ENCODE measurements around the gene SOWAHA. TPM values are rescaled to one million over a fixed set of nuclear protein-coding genes. Genes with fewer than 3 reads are reported as not detected.

SOWAHA gene
- polyA plus RNA-seq, 1 donor from 2014 or later: 23.4 TPM

GRCh38 chr5:132785365-132785764 lies 27.7 kb upstream of the SOWAHA start:
- H3K4me2 ChIP-seq (ENCODE audit: low read length): no peak overlapping the region
- no peaks in the 10 kb centered on the region for H3K36me3 ChIP-seq (ENCODE audit: insufficient read depth, low read length)
- H3K27me3 ChIP-seq (ENCODE audit: insufficient read depth, low read depth, low read length): no peaks in the 10 kb centered on the region
- no peaks in the 10 kb centered on the region for H3F3A ChIP-seq (ENCODE audit: insufficient read depth, low read length, poor library complexity, severe bottlenecking)
- no peaks in the 10 kb centered on the region for H3K79me2 ChIP-seq (replicated peaks; ENCODE audit: insufficient read depth, low read length)
- H2AFZ ChIP-seq (ENCODE audit: low read depth, low read length): no peak overlapping the region
- no peak overlapping the region for H3K4me3 ChIP-seq (ENCODE audit: low read length)
- no peak overlapping the region for H3K9ac ChIP-seq (ENCODE audit: low read length)
- H3K9me3 ChIP-seq (ENCODE audit: low read length): no peaks in the 10 kb centered on the region
- no peak overlapping the region for H3K27ac ChIP-seq (ENCODE audit: low read length)
- no peaks in the 10 kb centered on the region for H3K9me2 ChIP-seq (ENCODE audit: insufficient read depth, low read length)
- TF ChIP-seq CTCF (IDR thresholded peaks at IDR 0.05; ENCODE audit: poor library complexity, severe bottlenecking) (no peak), REST (IDR thresholded peaks at IDR 0.05; ENCODE audit: borderline replicate concordance) (no peak), MXI1 (conservative IDR thresholded peaks at IDR 0.05; ENCODE audit: poor library complexity, severe bottlenecking) (no peak), POLR2AphosphoS5 (IDR thresholded peaks at IDR 0.05) (no peak), EZH2 (IDR thresholded peaks at IDR 0.05; ENCODE audit: borderline replicate concordance, insufficient read depth, low read length, poor library complexity, severe bottlenecking) (no peak), TAF1 (IDR thresholded peaks at IDR 0.05; ENCODE audit: low read depth) (no peak), EP300 (conservative IDR thresholded peaks at IDR 0.05; ENCODE audit: poor library complexity, severe bottlenecking) (no peak), RAD21 (conservative IDR thresholded peaks at IDR 0.05) (no peak), SMC3 (conservative IDR thresholded peaks at IDR 0.05; ENCODE audit: poor library complexity) (no peak)
- H4K20me1 ChIP-seq (ENCODE audit: insufficient read depth): no peaks in the 10 kb centered on the region

DNA sequence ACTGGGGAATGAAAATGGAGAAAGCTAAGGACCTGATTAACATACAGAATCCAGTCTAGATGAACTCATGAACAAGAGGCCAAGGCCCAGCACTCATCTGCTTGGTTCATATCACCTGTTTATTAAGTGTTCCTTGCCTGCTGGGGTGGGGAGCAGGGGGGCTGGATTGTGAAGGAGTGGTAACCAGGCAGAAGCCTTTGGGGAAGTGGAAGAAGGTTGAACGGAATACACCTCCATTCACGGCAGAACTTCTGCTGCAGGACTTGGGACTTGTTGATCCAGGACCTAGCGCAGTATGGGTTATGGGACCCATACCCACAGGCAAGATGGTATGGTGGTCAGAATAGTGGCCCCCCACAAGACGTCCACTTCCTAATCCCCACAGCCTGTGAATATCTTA lies 27.2 kb upstream of the SOWAHA start:
- no peaks in the 10 kb centered on the region for H3K9me2 ChIP-seq (ENCODE audit: insufficient read depth, low read length)
- TF ChIP-seq EP300 (conservative IDR thresholded peaks at IDR 0.05; ENCODE audit: poor library complexity, severe bottlenecking) (no peak), CTCF (IDR thresholded peaks at IDR 0.05; ENCODE audit: poor library complexity, severe bottlenecking) (no peak), SMC3 (conservative IDR thresholded peaks at IDR 0.05; ENCODE audit: poor library complexity) (no peak), REST (IDR thresholded peaks at IDR 0.05; ENCODE audit: borderline replicate concordance) (no peak), TAF1 (IDR thresholded peaks at IDR 0.05; ENCODE audit: low read depth) (no peak), POLR2AphosphoS5 (IDR thresholded peaks at IDR 0.05) (no peak), EZH2 (IDR thresholded peaks at IDR 0.05; ENCODE audit: borderline replicate concordance, insufficient read depth, low read length, poor library complexity, severe bottlenecking) (no peak), RAD21 (conservative IDR thresholded peaks at IDR 0.05) (no peak), MXI1 (conservative IDR thresholded peaks at IDR 0.05; ENCODE audit: poor library complexity, severe bottlenecking) (no peak)
- H2AFZ ChIP-seq (ENCODE audit: low read depth, low read length): no peak overlapping the region
- no peaks in the 10 kb centered on the region for H3F3A ChIP-seq (ENCODE audit: insufficient read depth, low read length, poor library complexity, severe bottlenecking)
- H3K27me3 ChIP-seq (ENCODE audit: insufficient read depth, low read depth, low read length): no peaks in the 10 kb centered on the region
- no peaks in the 10 kb centered on the region for H3K9me3 ChIP-seq (ENCODE audit: low read length)
- H3K9ac ChIP-seq (ENCODE audit: low read length): no peak overlapping the region
- H4K20me1 ChIP-seq (ENCODE audit: insufficient read depth): no peaks in the 10 kb centered on the region
- H3K27ac ChIP-seq (ENCODE audit: low read length): no peak overlapping the region
- H3K4me3 ChIP-seq (ENCODE audit: low read length): no peak overlapping the region
- no peaks in the 10 kb centered on the region for H3K36me3 ChIP-seq (ENCODE audit: insufficient read depth, low read length)
- H3K4me2 ChIP-seq (ENCODE audit: low read length): no peak overlapping the region
- H3K79me2 ChIP-seq (replicated peaks; ENCODE audit: insufficient read depth, low read length): no peaks in the 10 kb centered on the region

All from neural cell (in vitro differentiated cells).